SU-DHL-6 (cell line): Measurements from ENCODE around the gene WNT11.

ENCODE experiments used
- H2AFZ ChIP-seq: fragments of 200-600 bp; sonication (generic); 2 replicates; pipeline ENCODE4 v1.6.1; 2014; ENCODE audit warnings: low read depth, mild to moderate bottlenecking, moderate library complexity, mixed read lengths, antibody characterized with exemption, low read length; ENCODE audit not compliant: severe bottlenecking
- H3F3A ChIP-seq: fragments of 200-600 bp; shearing (Covaris generic); 2 replicates; pipeline ENCODE4 v1.6.0; 2016; ENCODE audit warnings: antibody characterized with exemption, mild to moderate bottlenecking; ENCODE audit not compliant: insufficient read depth
- H3K27ac ChIP-seq: fragments of 200-600 bp; sonication (generic); 2 replicates; pipeline ENCODE4 v1.5.1; 2016; ENCODE audit warnings: low read depth, mild to moderate bottlenecking, low read length, moderate library complexity, mixed read lengths
- H3K27me3 ChIP-seq: fragments of 200-600 bp; sonication (generic), shearing (Covaris generic); 2 replicates; pipeline ENCODE4 v1.6.0; 2014; ENCODE audit warnings: mild to moderate bottlenecking, low read length
- H3K36me3 ChIP-seq: fragments of 200-600 bp; sonication (generic); 2 replicates; pipeline ENCODE4 v1.6.1; 2014; ENCODE audit warnings: mild to moderate bottlenecking, low read length, mixed read lengths
- H3K4me2 ChIP-seq: fragments of 300-600, 200-600 bp; shearing (Covaris generic), sonication (generic); 2 replicates; pipeline ENCODE4 v1.6.0; 2014; ENCODE audit warnings: low read length, low read depth, mild to moderate bottlenecking; ENCODE audit not compliant: poor library complexity, severe bottlenecking
- H3K4me3 ChIP-seq: fragments of 200-600 bp; sonication (generic); 2 replicates; pipeline ENCODE4 v1.5.1; 2014; ENCODE audit warnings: antibody characterized with exemption, low read length, mild to moderate bottlenecking, mixed read lengths; ENCODE audit not compliant: insufficient read depth, poor library complexity, severe bottlenecking
- H3K79me2 ChIP-seq: fragments of 200-600 bp; sonication (generic); 2 replicates; pipeline ENCODE4 v1.6.1; 2014; ENCODE audit warnings: mild to moderate bottlenecking, low read length, moderate library complexity; ENCODE audit not compliant: insufficient read depth
- H3K9ac ChIP-seq: fragments of 200-600 bp; sonication (generic); 2 replicates; pipeline ENCODE4 v1.7.0; 2014; ENCODE audit warnings: mild to moderate bottlenecking, low read length
- H3K9me2 ChIP-seq: fragments of 200-600 bp; sonication (generic); replicated peaks from 2 replicates; pipeline ENCODE4 v1.6.1; 2014; ENCODE audit warnings: low read length; ENCODE audit not compliant: insufficient read depth
- H3K9me3 ChIP-seq: fragments of 200-600 bp; sonication (generic); 2 replicates; pipeline ENCODE4 v1.6.1; 2014; ENCODE audit warnings: low read length, mixed read lengths; ENCODE audit not compliant: insufficient read depth
- H4K20me1 ChIP-seq: fragments of 200-600 bp; sonication (generic); 2 replicates; pipeline ENCODE4 v1.6.1; 2014; ENCODE audit warnings: low read depth, mild to moderate bottlenecking, antibody characterized with exemption, low read length, moderate library complexity, mixed read lengths
- CTCF ChIP-seq: fragments of 200-600 bp; sonication (generic); IDR thresholded peaks from one replicate; pipeline ENCODE4 v1.5.1; 2017; ENCODE audit warnings: antibody characterized with exemption, mild to moderate bottlenecking, low read length, moderate library complexity; ENCODE audit not compliant: insufficient read depth, poor library complexity, severe bottlenecking
- EZH2phosphoT487 ChIP-seq: fragments of 200-600 bp; sonication (generic), shearing (Covaris generic); conservative IDR thresholded peaks from 2 replicates; pipeline ENCODE4 v1.6.1; 2018; ENCODE audit warnings: mild to moderate bottlenecking, antibody characterized with exemption, low read length, moderate library complexity, mixed read lengths

The WNT11 gene

GRCh38 chr11:76170468-76170867 lies 35.8 kb downstream of the WNT11 start:
- Histone ChIP-seq H3K79me2 (no peaks in the 10 kb centered on the region), H2AFZ (no peak overlapping the region), H3K27ac (no peak overlapping the region), H3F3A (no peaks in the 10 kb centered on the region), H3K9ac (no peak overlapping the region), H3K36me3 (no peaks in the 10 kb centered on the region), H3K4me2 (no peak overlapping the region), H3K9me2 (no peaks in the 10 kb centered on the region), H3K27me3 (no peaks in the 10 kb centered on the region), H4K20me1 (no peaks in the 10 kb centered on the region), H3K9me3 (no peaks in the 10 kb centered on the region), H3K4me3 (no peak overlapping the region)
- TF ChIP-seq CTCF, result no peak
- TF ChIP-seq EZH2phosphoT487, result no peak

- Histone ChIP-seq H3K79me2 (no peaks in the 10 kb centered on the region), H3K4me3 (no peak overlapping the region), H3K9me2 (no peaks in the 10 kb centered on the region), H2AFZ (no peak overlapping the region), H3K27ac (no peak overlapping the region), H3K9me3 (no peaks in the 10 kb centered on the region), H3K36me3 (no peaks in the 10 kb centered on the region), H3K27me3 (no peaks in the 10 kb centered on the region), H4K20me1 (no peaks in the 10 kb centered on the region), H3K9ac (no peak overlapping the region), H3F3A (no peaks in the 10 kb centered on the region), H3K4me2 (no peak overlapping the region)
- no peak for TF ChIP-seq EZH2phosphoT487
- no peak for TF ChIP-seq CTCF
Measured at GRCh38 chr11:76169473-76169896, 36.8 kb downstream of the WNT11 start.

- no peak overlapping the region for H3K9ac ChIP-seq
- no peaks in the 10 kb centered on the region for H3K9me2 ChIP-seq
- TF ChIP-seq CTCF, result no peak
- no peak for TF ChIP-seq EZH2phosphoT487
- no peak overlapping the region for H3K4me2 ChIP-seq
- H3K27ac ChIP-seq, result no peak overlapping the region
- no peaks in the 10 kb centered on the region for H3K79me2 ChIP-seq
- H3F3A ChIP-seq, result no peaks in the 10 kb centered on the region
- no peaks in the 10 kb centered on the region for H3K9me3 ChIP-seq
- no peak overlapping the region for H3K4me3 ChIP-seq
- H3K36me3 ChIP-seq, result no peaks in the 10 kb centered on the region
- no peaks in the 10 kb centered on the region for H3K27me3 ChIP-seq
- no peaks in the 10 kb centered on the region for H4K20me1 ChIP-seq
- no peak overlapping the region for H2AFZ ChIP-seq
Measured at GRCh38 chr11:76167590-76167989, 38.7 kb downstream of the WNT11 start.

GRCh38 chr11:76166314-76166713 lies 40.0 kb downstream of the WNT11 start:
- H3K4me3 ChIP-seq, result no peak overlapping the region
- H3K9ac ChIP-seq, result no peak overlapping the region
- no peaks in the 10 kb centered on the region for H3F3A ChIP-seq
- TF ChIP-seq CTCF (no peak), EZH2phosphoT487 (no peak)
- H3K79me2 ChIP-seq, result no peaks in the 10 kb centered on the region
- no peak overlapping the region for H3K27ac ChIP-seq
- no peaks in the 10 kb centered on the region for H3K27me3 ChIP-seq
- H3K36me3 ChIP-seq, result no peaks in the 10 kb centered on the region
- H4K20me1 ChIP-seq, result no peaks in the 10 kb centered on the region
- no peak overlapping the region for H3K4me2 ChIP-seq
- H3K9me3 ChIP-seq, result no peaks in the 10 kb centered on the region
- H3K9me2 ChIP-seq, result no peaks in the 10 kb centered on the region
- H2AFZ ChIP-seq, result no peak overlapping the region
